GM23248 (cell line): ENCODE measurements around the gene MYH7B.

Experiments
- EZH2 ChIP-seq: fragments of 200-600 bp; sonication (generic); IDR thresholded peaks from 2 replicates; pipeline ENCODE4 v1.6.1; 2018; ENCODE audit warnings: antibody characterized with exemption, mild to moderate bottlenecking; ENCODE audit not compliant: insufficient read depth, poor library complexity, severe bottlenecking
- EZH2phosphoT487 ChIP-seq: fragments of 200-600 bp; sonication (generic); IDR thresholded peaks from 2 replicates; pipeline ENCODE4 v1.6.1; 2018; ENCODE audit warnings: antibody characterized with exemption, moderate library complexity, mild to moderate bottlenecking, low read depth; ENCODE audit not compliant: insufficient read depth

DNA sequence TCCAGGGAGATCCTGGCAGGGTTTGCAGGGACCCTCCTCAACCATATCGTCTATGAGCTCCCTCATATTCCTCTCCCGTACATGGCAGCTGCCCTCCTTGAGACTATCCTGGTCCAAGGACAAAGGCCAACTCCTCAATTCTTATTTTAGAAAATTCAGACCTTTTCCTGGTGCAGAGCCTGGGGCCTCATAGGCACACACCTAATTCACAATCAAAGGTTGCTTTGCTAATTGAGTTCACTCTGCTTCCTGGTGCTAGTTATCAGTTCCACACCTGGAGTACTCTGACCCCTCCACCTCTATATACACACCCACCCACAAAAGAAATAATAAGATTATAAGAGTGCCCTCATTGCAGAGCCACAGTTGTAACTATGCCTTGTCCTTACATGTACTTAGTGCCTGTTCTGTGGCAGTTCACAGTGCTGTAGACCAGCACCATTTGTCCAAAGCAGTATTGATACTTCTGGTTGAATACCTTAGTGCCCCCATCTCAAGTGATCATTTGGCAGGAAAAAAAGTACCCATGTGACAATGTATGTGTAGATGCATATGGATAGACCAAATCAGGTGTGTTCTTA, 38.8 kb upstream of the MYH7B start:
- TF ChIP-seq EZH2phosphoT487 (no peak), EZH2 (no peak)
